HEK293 (cell line): ENCODE data around the gene PARD6B.

ENCODE experiments used
- CTCF ChIA-PET: fragments of 350-600 bp; formaldehyde crosslinking; extraction: SDS; loops from one replicate; lab custom pipeline; 2021; ENCODE audit warnings: antibody characterized with exemption; lab: Yijun Ruan, JAX
- POLR2A ChIA-PET: fragments of 300-600 bp; formaldehyde crosslinking; extraction: SDS; loops from one replicate; lab custom pipeline; 2020; ENCODE audit warnings: antibody characterized with exemption, inconsistent platforms; lab: Yijun Ruan, JAX
- H3K27ac ChIP-seq: fragments of 200-500 bp; sonication (Bioruptor generic); 2 replicates; pipeline ENCODE4 v1.5.1; 2014; ENCODE audit warnings: low read depth, low read length, control low read depth, inconsistent platforms; ENCODE audit errors: extremely low read depth
- H3K36me3 ChIP-seq, 2 experiments: fragments of 200-500 bp in 1 of 2; sonication (Bioruptor generic) in 1 of 2; 1 replicate in 1 of 2; 2 replicates in 1 of 2; pipeline ENCODE4 v1.5.1; 2014 to 2017; ENCODE audit warnings: inconsistent platforms in 2 of 2, low read length in 2 of 2; ENCODE audit not compliant: control insufficient read depth in 2 of 2, insufficient read depth in 1 of 2
- H3K4me1 ChIP-seq: fragments of 200-500 bp; sonication (Bioruptor generic); 2 replicates; pipeline ENCODE4 v1.5.1; 2014; ENCODE audit warnings: mild to moderate bottlenecking, low read length, inconsistent platforms; ENCODE audit not compliant: control insufficient read depth, insufficient read depth
- H3K4me3 ChIP-seq: 2 replicates; pipeline ENCODE4 v1.5.1; 2011; ENCODE audit warnings: low read depth, mild to moderate bottlenecking, control low read depth, low read length, moderate library complexity
- H3K9me3 ChIP-seq: fragments of 200-500 bp; sonication (Bioruptor generic); 2 replicates; pipeline ENCODE4 v1.5.1; 2014; ENCODE audit warnings: low read depth, low read length, inconsistent platforms; ENCODE audit not compliant: control insufficient read depth, insufficient read depth
- AEBP2 ChIP-seq: fragments of 450-650 bp; formaldehyde crosslinking; IDR thresholded peaks from 2 replicates; pipeline ENCODE4 v1.5.1; 2016; ENCODE audit warnings: missing biosample characterization, missing genetic modification characterization, borderline replicate concordance
- GLIS1 ChIP-seq: fragments of 450-650 bp; formaldehyde crosslinking; IDR thresholded peaks from 2 replicates; pipeline ENCODE4 v1.5.1; 2016; ENCODE audit warnings: missing biosample characterization, missing genetic modification characterization
- REST ChIP-seq: fragments of 450-650 bp; formaldehyde crosslinking; IDR thresholded peaks from 2 replicates; pipeline ENCODE4 v1.5.1; 2016; ENCODE audit warnings: missing biosample characterization, missing genetic modification characterization
- YY2 ChIP-seq: fragments of 450-650 bp; formaldehyde crosslinking; IDR thresholded peaks from 2 replicates; pipeline ENCODE4 v1.5.1; 2016; ENCODE audit warnings: missing biosample characterization, missing genetic modification characterization
- ZNF324 ChIP-seq: fragments of 450-650 bp; formaldehyde crosslinking; IDR thresholded peaks from 2 replicates; pipeline ENCODE4 v1.5.1; 2016; ENCODE audit warnings: missing biosample characterization, missing genetic modification characterization
- ZNF335 ChIP-seq: fragments of 450-650 bp; formaldehyde crosslinking; conservative IDR thresholded peaks from 2 replicates; pipeline ENCODE4 v1.5.1; 2016; ENCODE audit warnings: missing biosample characterization, missing genetic modification characterization
- ZNF394 ChIP-seq: fragments of 450-650 bp; formaldehyde crosslinking; IDR thresholded peaks from 2 replicates; pipeline ENCODE4 v1.5.1; 2016; ENCODE audit warnings: missing biosample characterization, missing genetic modification characterization, mild to moderate bottlenecking, moderate library complexity, borderline replicate concordance
- ZNF404 ChIP-seq: fragments of 450-650 bp; formaldehyde crosslinking; IDR thresholded peaks from 2 replicates; pipeline ENCODE4 v1.5.1; 2017; ENCODE audit warnings: missing biosample characterization, missing genetic modification characterization
- ZNF501 ChIP-seq: fragments of 450-650 bp; formaldehyde crosslinking; IDR thresholded peaks from 2 replicates; pipeline ENCODE4 v1.5.1; 2016; ENCODE audit warnings: missing biosample characterization, missing genetic modification characterization
- ZNF530 ChIP-seq: fragments of 450-650 bp; formaldehyde crosslinking; IDR thresholded peaks from 2 replicates; pipeline ENCODE4 v1.5.1; 2016; ENCODE audit warnings: low read depth, missing biosample characterization, missing genetic modification characterization
- ZNF571 ChIP-seq: fragments of 450-650 bp; formaldehyde crosslinking; IDR thresholded peaks from 2 replicates; pipeline ENCODE4 v1.5.0; 2017; ENCODE audit warnings: missing biosample characterization, missing genetic modification characterization
- ZNF654 ChIP-seq: fragments of 450-650 bp; formaldehyde crosslinking; IDR thresholded peaks from 2 replicates; pipeline ENCODE4 v1.5.1; 2016; ENCODE audit warnings: low read depth, missing biosample characterization, missing genetic modification characterization
- ZNF830 ChIP-seq: fragments of 450-650 bp; IDR thresholded peaks from 2 replicates; pipeline ENCODE4 v1.5.0; 2018; ENCODE audit warnings: missing biosample characterization, missing genetic modification characterization, low read depth, mild to moderate bottlenecking, moderate library complexity
- TF ChIP-seq, protein P1 (sequence below): fragments of 450-650 bp; formaldehyde crosslinking; IDR thresholded peaks from 2 replicates; pipeline ENCODE4 v1.5.1; 2016; ENCODE audit warnings: missing biosample characterization, missing genetic modification characterization, borderline replicate concordance
- TF ChIP-seq, protein P2 (sequence below): fragments of 450-650 bp; formaldehyde crosslinking; IDR thresholded peaks from 2 replicates; pipeline ENCODE4 v1.5.1; 2016; ENCODE audit warnings: missing biosample characterization, missing genetic modification characterization, low read depth

Gene PARD6B

DNA sequence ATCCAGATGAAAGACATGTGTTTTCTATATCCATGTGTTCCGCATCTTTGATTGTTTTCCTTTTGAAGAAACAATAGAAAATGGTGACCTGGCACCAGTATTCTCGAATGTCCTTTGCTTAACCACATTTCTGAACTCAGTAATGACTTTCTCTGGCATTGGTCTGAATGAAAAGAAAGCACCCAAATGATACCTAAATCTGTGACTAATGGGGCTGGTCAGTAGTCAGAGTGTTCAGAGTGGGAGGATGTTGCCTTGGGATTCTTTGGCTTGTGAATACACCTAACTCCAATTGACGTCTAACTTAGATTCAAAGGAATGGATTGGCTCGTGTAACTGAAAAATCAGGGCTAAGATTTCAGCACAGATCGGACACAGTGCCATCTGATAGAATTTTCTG, 27.1 kb downstream of the PARD6B start:
- no peaks in the 10 kb centered on the region for H3K4me1 ChIP-seq
- CTCF ChIA-PET = no interaction called here
- no peaks in the 10 kb centered on the region for H3K9me3 ChIP-seq
- POLR2A ChIA-PET = no interaction called here
- no peak overlapping the region for H3K4me3 ChIP-seq
- TF ChIP-seq ZNF530 (tag by site-specific recombination) = no peak
- no peak for TF ChIP-seq ZNF404 (tag by site-specific recombination)
- no peak for TF ChIP-seq ZNF571
- TF ChIP-seq, protein P1, sequence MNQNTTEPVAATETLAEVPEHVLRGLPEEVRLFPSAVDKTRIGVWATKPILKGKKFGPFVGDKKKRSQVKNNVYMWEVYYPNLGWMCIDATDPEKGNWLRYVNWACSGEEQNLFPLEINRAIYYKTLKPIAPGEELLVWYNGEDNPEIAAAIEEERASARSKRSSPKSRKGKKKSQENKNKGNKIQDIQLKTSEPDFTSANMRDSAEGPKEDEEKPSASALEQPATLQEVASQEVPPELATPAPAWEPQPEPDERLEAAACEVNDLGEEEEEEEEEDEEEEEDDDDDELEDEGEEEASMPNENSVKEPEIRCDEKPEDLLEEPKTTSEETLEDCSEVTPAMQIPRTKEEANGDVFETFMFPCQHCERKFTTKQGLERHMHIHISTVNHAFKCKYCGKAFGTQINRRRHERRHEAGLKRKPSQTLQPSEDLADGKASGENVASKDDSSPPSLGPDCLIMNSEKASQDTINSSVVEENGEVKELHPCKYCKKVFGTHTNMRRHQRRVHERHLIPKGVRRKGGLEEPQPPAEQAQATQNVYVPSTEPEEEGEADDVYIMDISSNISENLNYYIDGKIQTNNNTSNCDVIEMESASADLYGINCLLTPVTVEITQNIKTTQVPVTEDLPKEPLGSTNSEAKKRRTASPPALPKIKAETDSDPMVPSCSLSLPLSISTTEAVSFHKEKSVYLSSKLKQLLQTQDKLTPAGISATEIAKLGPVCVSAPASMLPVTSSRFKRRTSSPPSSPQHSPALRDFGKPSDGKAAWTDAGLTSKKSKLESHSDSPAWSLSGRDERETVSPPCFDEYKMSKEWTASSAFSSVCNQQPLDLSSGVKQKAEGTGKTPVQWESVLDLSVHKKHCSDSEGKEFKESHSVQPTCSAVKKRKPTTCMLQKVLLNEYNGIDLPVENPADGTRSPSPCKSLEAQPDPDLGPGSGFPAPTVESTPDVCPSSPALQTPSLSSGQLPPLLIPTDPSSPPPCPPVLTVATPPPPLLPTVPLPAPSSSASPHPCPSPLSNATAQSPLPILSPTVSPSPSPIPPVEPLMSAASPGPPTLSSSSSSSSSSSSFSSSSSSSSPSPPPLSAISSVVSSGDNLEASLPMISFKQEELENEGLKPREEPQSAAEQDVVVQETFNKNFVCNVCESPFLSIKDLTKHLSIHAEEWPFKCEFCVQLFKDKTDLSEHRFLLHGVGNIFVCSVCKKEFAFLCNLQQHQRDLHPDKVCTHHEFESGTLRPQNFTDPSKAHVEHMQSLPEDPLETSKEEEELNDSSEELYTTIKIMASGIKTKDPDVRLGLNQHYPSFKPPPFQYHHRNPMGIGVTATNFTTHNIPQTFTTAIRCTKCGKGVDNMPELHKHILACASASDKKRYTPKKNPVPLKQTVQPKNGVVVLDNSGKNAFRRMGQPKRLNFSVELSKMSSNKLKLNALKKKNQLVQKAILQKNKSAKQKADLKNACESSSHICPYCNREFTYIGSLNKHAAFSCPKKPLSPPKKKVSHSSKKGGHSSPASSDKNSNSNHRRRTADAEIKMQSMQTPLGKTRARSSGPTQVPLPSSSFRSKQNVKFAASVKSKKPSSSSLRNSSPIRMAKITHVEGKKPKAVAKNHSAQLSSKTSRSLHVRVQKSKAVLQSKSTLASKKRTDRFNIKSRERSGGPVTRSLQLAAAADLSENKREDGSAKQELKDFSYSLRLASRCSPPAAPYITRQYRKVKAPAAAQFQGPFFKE (tag by site-specific recombination) = no peak
- TF ChIP-seq GLIS1 = no peak
- TF ChIP-seq YY2 (tag by site-specific recombination) = no peak
- TF ChIP-seq REST (tag by site-specific recombination) = no peak
- TF ChIP-seq AEBP2 (tag by site-specific recombination) = no peak
- no peak for TF ChIP-seq ZNF501 (tag by site-specific recombination)
- TF ChIP-seq ZNF830 = no peak
- no peak for TF ChIP-seq ZNF324 (tag by site-specific recombination)
- no peak for TF ChIP-seq ZNF394
- no peaks in the 10 kb centered on the region for H3K36me3 ChIP-seq
- no peak overlapping the region for H3K27ac ChIP-seq

DNA sequence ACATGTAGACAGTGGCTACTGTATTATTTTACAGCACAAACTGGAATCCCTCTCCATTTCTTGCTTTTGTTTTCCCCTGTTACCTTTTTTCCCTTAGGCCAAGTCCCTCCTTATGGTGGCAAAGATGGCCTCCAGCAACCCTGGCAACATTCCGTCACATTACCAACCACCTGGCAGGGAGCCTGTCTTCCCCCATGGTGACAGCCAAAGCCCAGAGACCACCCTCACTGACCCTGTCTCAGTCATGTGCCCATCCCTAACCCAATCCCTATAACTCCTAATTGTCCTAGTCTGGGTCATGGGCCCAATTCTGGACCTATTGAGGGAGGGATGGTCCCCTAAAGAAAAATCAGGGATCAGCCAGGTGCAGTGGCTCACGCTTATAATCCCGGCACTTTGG, 27.6 kb downstream of the PARD6B start:
- no peaks in the 10 kb centered on the region for H3K4me1 ChIP-seq
- no peak overlapping the region for H3K4me3 ChIP-seq
- POLR2A ChIA-PET = no interaction called here
- no peak for TF ChIP-seq REST (tag by site-specific recombination)
- TF ChIP-seq, protein P2, sequence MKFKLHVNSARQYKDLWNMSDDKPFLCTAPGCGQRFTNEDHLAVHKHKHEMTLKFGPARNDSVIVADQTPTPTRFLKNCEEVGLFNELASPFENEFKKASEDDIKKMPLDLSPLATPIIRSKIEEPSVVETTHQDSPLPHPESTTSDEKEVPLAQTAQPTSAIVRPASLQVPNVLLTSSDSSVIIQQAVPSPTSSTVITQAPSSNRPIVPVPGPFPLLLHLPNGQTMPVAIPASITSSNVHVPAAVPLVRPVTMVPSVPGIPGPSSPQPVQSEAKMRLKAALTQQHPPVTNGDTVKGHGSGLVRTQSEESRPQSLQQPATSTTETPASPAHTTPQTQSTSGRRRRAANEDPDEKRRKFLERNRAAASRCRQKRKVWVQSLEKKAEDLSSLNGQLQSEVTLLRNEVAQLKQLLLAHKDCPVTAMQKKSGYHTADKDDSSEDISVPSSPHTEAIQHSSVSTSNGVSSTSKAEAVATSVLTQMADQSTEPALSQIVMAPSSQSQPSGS (tag by site-specific recombination) = no peak
- 0 out of 2 replicates have a peak, but pooled peaks have one; percentile 35 for TF ChIP-seq ZNF335 (tag by site-specific recombination)
- TF ChIP-seq ZNF654 (tag by site-specific recombination) = no peak
- no peak overlapping the region for H3K27ac ChIP-seq
- H3K36me3 ChIP-seq = no peaks in the 10 kb centered on the region
- CTCF ChIA-PET = no interaction called here
- H3K9me3 ChIP-seq = no peaks in the 10 kb centered on the region
